ENCODE measurements around the gene PDE8A.

PDE8A gene

GRCh38 chr15:85014932-85015331 lies 33.3 kb downstream of the PDE8A start:
- no peak for DNase-seq

DNA sequence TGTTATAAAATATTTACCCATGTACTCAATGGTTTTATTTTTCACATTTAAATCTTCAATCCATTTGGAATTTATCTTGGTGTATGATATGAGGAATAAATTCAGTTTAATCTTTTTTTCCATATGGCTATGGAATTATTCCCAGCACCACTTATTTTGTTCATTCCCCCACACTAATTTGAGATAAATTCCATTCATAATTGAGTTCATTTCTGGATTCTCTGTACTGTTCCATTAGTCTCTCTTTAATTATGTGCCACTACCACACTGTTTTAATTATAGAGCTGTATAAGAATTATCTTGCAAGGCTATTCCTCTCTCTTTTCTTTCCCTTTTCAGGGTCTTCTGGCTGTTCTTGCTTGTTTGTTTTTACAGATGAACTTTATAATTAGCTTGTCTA lies 34.6 kb downstream of the PDE8A start:
- no peak for DNase-seq

DNA sequence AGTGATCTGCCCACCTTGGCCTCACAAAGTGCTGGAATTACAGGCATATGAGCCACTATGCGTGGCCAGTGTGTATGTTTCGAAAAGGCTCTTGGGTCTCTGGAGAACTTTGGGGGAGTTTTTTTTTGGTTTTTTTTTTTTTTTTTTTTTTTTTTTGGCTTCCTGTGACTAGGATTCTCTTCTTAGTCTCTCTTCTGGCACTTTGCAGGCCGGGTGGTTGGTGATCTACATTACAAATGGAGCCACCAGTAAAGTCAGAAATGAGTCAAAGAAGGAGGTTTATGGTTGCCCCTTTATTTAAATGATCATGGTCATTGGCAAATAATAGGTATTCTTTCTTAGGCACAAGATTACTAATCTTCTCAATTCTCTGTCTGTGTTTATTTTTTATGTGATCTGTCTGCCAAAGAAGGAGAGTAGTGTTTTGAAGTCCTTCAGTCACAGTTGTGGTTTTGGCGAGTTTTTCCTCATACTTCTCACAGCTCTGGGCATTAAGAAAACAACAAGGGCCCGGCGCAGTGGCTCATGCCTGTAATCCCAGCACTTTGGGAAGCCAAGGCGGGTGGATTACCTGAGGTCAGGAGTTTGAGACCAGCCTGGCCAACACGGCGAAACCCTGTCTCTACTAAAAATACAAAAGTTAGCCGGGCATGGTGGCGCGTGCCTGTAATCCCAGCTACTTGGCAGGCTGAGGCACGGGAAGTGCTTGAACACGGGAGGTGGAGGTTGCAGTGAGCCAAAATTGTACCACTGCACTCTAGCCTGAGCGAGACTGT lies 38.3 kb downstream of the PDE8A start:
- no peak for DNase-seq

- DNase-seq, result no peak
These were observed 39.8 kb downstream of the PDE8A start for GRCh38 chr15:85021409-85021808.

DNA sequence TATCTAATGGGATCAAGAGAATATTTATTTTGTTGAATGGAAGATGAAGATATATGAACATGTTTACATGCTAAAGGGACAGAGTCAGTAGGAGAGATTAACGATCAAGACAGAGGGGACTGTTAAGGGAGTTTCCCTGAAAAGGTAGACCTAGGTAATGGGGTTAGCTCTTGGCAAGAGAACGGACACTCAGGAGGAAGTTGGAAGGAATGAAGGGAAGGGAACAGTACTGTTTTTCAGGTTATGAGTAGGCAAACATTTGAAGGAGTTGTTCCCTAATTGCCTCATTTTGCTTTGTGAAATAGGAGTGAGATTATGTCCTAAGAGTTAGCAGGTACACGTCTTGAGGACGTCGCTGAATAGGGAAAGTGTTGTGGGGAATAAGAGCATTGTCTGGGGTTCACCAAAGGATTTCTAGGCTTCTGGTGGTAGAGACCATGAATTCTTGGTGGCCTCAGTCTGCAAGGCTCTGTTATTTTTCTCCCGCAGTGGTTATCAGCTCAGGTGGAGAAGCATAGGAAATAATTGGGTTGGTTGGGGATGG lies 41.3 kb downstream of the PDE8A start:
- no peak for DNase-seq

DNA sequence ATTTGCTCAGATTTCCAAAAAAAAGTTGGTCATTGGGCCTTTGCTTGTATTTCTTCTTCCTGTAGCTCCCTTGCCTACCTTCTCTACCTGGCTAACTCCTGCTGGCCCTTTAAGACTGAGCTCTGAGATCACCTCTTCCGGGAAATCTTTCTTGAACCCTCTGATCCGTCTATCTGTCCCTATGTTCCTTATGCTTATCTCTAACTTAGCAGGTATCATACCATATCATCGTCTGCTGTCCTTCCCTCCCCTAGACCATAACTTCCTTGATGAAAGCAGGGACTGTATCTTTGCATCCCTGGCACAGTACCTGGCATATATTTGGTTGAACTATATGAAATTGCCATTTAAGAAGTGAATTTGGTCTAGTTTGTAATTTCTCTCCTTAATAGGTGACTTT lies 42.3 kb downstream of the PDE8A start:
- no peak for DNase-seq

GRCh38 chr15:85024509-85025336 lies 43.1 kb downstream of the PDE8A start:
- no peak for DNase-seq

GRCh38 chr15:85025516-85026251 lies 44.0 kb downstream of the PDE8A start:
- no peak for DNase-seq

GRCh38 chr15:85026304-85027032 lies 44.8 kb downstream of the PDE8A start:
- no peak for DNase-seq

DNA sequence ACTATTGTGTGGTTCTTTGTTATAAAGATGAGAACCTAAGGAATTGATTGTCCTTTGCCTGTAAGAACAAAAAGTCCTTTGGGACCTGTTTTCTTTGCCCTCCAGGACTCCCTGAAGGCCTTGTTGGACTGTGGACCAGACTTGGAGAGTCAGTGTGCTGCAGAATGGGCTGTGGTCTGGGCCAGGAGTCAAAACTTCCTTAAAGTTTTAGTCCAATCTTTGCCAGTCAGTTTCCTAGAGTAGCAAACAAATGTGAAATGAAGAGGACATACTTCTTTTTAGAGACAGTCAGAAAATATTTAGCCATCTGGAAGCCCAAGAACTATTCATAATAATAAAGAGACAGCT lies 45.4 kb downstream of the PDE8A start:
- DNase-seq, result no peak

DNA sequence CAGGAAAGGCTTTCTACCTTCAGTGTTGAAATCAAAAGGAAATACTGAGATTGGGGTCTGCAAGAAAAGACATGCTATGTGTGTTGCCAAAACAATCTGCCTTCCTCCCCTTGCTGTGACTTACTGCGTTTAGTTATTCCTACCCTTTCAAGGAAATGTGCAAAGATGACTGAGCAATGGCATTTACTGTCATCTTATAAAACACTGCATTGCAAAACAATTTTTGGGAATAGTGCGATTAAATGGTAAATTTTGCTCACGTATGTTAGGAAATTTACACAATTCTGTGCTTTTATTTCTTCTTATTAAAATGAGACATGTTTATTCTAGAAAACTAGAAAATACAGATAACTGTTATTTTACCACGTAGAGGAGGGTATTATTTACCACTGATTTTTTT lies 45.8 kb downstream of the PDE8A start:
- DNase-seq, result no peak

GRCh38 chr15:85028416-85028815 lies 46.8 kb downstream of the PDE8A start:
- DNase-seq, result no peak

GRCh38 chr15:85029221-85029620 lies 47.6 kb downstream of the PDE8A start:
- no peak for DNase-seq

GRCh38 chr15:85030301-85030929 lies 48.8 kb downstream of the PDE8A start:
- no peak for DNase-seq

GRCh38 chr15:85031086-85031943 lies 49.7 kb downstream of the PDE8A start:
- no peak for DNase-seq

- no peak for DNase-seq
These were observed 50.4 kb downstream of the PDE8A start for GRCh38 chr15:85031944-85032558.

GRCh38 chr15:85033148-85033547 lies 51.5 kb downstream of the PDE8A start:
- DNase-seq, result no peak

GRCh38 chr15:85034276-85034675 lies 52.6 kb downstream of the PDE8A start:
- DNase-seq, result no peak

- no peak for DNase-seq
These were observed 54.3 kb downstream of the PDE8A start for GRCh38 chr15:85035980-85036379.

DNA sequence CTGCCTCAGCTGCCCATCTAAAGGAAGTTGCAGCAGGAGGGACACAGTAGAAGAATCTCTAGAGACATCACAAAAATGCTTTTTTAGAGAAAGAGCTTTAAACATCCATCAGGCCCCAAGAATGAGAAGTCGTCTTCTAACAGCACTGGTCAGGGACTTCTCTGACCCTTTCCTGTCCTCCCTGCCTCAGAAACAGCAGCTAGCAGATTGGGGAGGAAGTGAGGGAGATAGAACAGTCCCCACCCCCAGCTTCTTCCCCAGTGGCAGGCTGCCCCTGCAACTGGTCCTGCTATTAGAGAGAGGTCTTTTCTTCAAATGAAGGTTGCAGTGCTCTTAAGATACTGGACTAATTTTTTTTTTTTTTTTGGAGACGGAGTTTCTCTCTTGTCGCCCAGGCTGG lies 55.1 kb downstream of the PDE8A start:
- no peak for DNase-seq

DNA sequence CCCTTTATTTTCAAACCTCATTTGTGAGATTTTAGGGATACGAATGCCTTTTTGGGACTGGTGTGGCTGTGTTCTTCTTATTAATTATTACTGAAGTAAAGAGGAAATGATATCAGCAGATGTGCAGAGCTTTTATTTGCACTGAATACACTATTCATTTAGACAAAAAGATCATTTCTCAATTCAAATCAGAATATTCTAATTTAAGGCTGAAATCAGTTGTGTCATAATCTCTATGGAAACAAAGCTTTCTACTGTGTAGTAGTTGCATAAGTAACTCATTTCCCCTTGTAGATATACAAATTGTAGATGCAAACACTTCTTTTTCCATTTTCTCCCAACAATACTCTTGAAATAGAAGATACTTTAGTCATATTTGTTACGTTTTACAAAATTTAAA lies 56.0 kb downstream of the PDE8A start:
- DNase-seq, result no peak

Measured in SHP77 treated with DMSO at 0.1 percent for 48 hours (cell line).